ENCODE results near the gene OSBPL10.

GRCh38 chr3:31828007-31828406, 153.1 kb downstream of the OSBPL10 start:
- TF ChIP-seq CTCF (IDR thresholded peaks at IDR 0.05) (no peak), POLR2A (IDR thresholded peaks at IDR 0.05) (no peak)
